Endothelial cell of umbilical vein (primary cell): Measurements from ENCODE around the gene PRRT1. TPM values are rescaled to one million over a fixed set of nuclear protein-coding genes. Genes with fewer than 3 reads are reported as not detected.
"Not testable (repeated sequence)": the region's sequence is repeated elsewhere in the genome, so short reads cannot be mapped to it uniquely, and the experiment has no call there.

Experiments used
- BruUV-seq: library from RNA; stranded (reverse); fragments of 400-500 nt; replicated peaks from 2 replicates; lab custom pipeline; 2021; lab: Mats Ljungman, UMichigan
- CTCF ChIA-PET: fragments of 300-600, 350-600 bp; sonication (Branson Sonifier 250); formaldehyde crosslinking; loops from one replicate; lab custom pipeline; 2021; ENCODE audit warnings: antibody characterized with exemption, inconsistent platforms; lab: Charles Lee
- POLR2A ChIA-PET: fragments of 300-600, 350-600 bp; sonication (Branson Sonifier 250); formaldehyde crosslinking; loops from one replicate; lab custom pipeline; 2021; ENCODE audit warnings: antibody characterized with exemption, inconsistent platforms; lab: Charles Lee
- DNase-seq: peaks from one replicate; pipeline ENCODE4 v3.0.0-alpha.2; 2011; ENCODE audit warnings: low read depth, low spot score
- FAIRE-seq: peaks from 2 replicates; lab custom pipeline; 2011; peaks lifted over from hg19 to GRCh38; lab: Jason Lieb, UNC
- H2AFZ ChIP-seq: 2 replicates; pipeline ENCODE4 v1.6.0; 2012; ENCODE audit warnings: low read depth, low read length, control low read depth, inconsistent platforms
- H3K27ac ChIP-seq: 2 replicates; pipeline ENCODE4 v1.5.1; 2011; ENCODE audit warnings: low read depth, mild to moderate bottlenecking, control low read depth, low read length, moderate library complexity; ENCODE audit not compliant: insufficient read depth
- H3K27me3 ChIP-seq, 2 experiments: 2 replicates each; pipeline versions ENCODE4 v1.6.0 to v1.6.1; 2011; ENCODE audit warnings: low read length in 2 of 2, mixed read lengths in 1 of 2; ENCODE audit not compliant: control insufficient read depth in 2 of 2, insufficient read depth in 2 of 2
- H3K36me3 ChIP-seq, 2 experiments: 2 replicates in 1 of 2; 3 replicates in 1 of 2; pipeline ENCODE4 v1.5.1; 2011; ENCODE audit warnings: low read length in 2 of 2, mild to moderate bottlenecking in 1 of 2, moderate library complexity in 1 of 2; ENCODE audit not compliant: control insufficient read depth in 2 of 2, insufficient read depth in 2 of 2; ENCODE audit errors: extremely low read depth in 1 of 2
- H3K4me1 ChIP-seq: 3 replicates; pipeline ENCODE4 v1.5.1; 2011; ENCODE audit warnings: mild to moderate bottlenecking, low read length; ENCODE audit not compliant: control insufficient read depth, insufficient read depth; ENCODE audit errors: extremely low read depth
- H3K4me2 ChIP-seq: 2 replicates; pipeline ENCODE4 v1.6.1; 2011; ENCODE audit warnings: low read length, control low read depth, mixed read lengths; ENCODE audit not compliant: insufficient read depth
- H3K4me3 ChIP-seq, 3 experiments: fragments of 200-600 bp in 1 of 3; sonication (generic), shearing (Covaris generic) in 1 of 3; replicated peaks in 1 of 3; 2 replicates each; pipeline ENCODE4 v1.5.1; 2011 to 2016; ENCODE audit warnings: control low read depth in 3 of 3, low read length in 3 of 3, mild to moderate bottlenecking in 2 of 3, inconsistent platforms in 1 of 3, low read depth in 1 of 3, moderate library complexity in 1 of 3; ENCODE audit not compliant: insufficient read depth in 1 of 3
- H3K79me2 ChIP-seq: 2 replicates; pipeline ENCODE4 v1.6.0; 2012; ENCODE audit warnings: low read length, inconsistent platforms; ENCODE audit not compliant: control insufficient read depth, insufficient read depth
- H3K9ac ChIP-seq: replicated peaks from 2 replicates; pipeline ENCODE3; 2011; ENCODE audit warnings: low read length, control low read depth; ENCODE audit not compliant: insufficient read depth; ENCODE audit errors: extremely low read depth
- H3K9me1 ChIP-seq: replicated peaks from 3 replicates; pipeline ENCODE4 v1.6.0; 2011; ENCODE audit warnings: mild to moderate bottlenecking, low read length; ENCODE audit not compliant: control insufficient read depth, insufficient read depth; ENCODE audit errors: extremely low read depth
- H3K9me3 ChIP-seq: replicated peaks from 2 replicates; pipeline ENCODE4 v1.5.1; 2012; ENCODE audit warnings: low read length, inconsistent platforms; ENCODE audit not compliant: control insufficient read depth, insufficient read depth
- H4K20me1 ChIP-seq: replicated peaks from 2 replicates; pipeline ENCODE3; 2011; ENCODE audit warnings: mild to moderate bottlenecking, low read length; ENCODE audit not compliant: control insufficient read depth, insufficient read depth; ENCODE audit errors: extremely low read depth
- FOS ChIP-seq: IDR thresholded peaks from 2 replicates; pipeline ENCODE4 v1.6.1; 2011; ENCODE audit warnings: mild to moderate bottlenecking, low read length, moderate library complexity, borderline replicate concordance; ENCODE audit not compliant: insufficient read depth
- GATA2 ChIP-seq: IDR thresholded peaks from 2 replicates; pipeline ENCODE4 v1.7.0; 2011; ENCODE audit warnings: low read depth, mild to moderate bottlenecking, moderate library complexity, mixed read lengths, low read length; ENCODE audit not compliant: insufficient read length, insufficient read depth
- POLR2A ChIP-seq: IDR thresholded peaks from 2 replicates; pipeline ENCODE4 v1.6.1; 2012; ENCODE audit warnings: low read depth, mild to moderate bottlenecking, control low read depth, low read length
- POLR2AphosphoS5 ChIP-seq: IDR thresholded peaks from 2 replicates; pipeline ENCODE4 v1.6.1; 2012; ENCODE audit warnings: low read depth, mild to moderate bottlenecking, control low read depth, low read length, moderate library complexity; ENCODE audit not compliant: insufficient read depth
- dilution Hi-C: fragments of 300-500 bp; cut with MboI; formaldehyde crosslinking; loops from one replicate; pipeline ENCODE4 v1.15.0; 2019; ENCODE audit warnings: low sequenced_read_pairs; ENCODE audit not compliant: extremely low pct_ligation_motif_present
- intact Hi-C: fragments of 100-400 bp; cut with micrococcal nuclease; formaldehyde crosslinking; loops from one replicate; pipeline ENCODE4 v1.10.0; 2022
- polyA plus RNA-seq, 4 experiments: library from polyadenylated mRNA; depleted of rRNA in 3 of 4; stranded (reverse) in 3 of 4; unstranded in 1 of 4; fragments of >200 nt; gene quantifications; 2 replicates each; pipeline versions ENCODE4 v1.2.1 to v1.2.3, GENCODE V29; 2011 to 2012; ENCODE audit warnings: missing spikeins in 1 of 4
- total RNA-seq: library from RNA; stranded (reverse); gene quantifications from 2 replicates; pipeline ENCODE4 v1.2.3, GENCODE V29; 2021

PRRT1 gene
- total and polyA plus RNA-seq, 2 donors (not counting 3 experiments of a cell fraction or from before 2014, with no cell fraction given), result 0.55 to 1.3 TPM

GRCh38 chr6:32187009-32187709, 35.4 kb upstream of the PRRT1 start:
- peaks cover 3 to 25% of the 10 kb centered on the region in 2 experiments for H3K36me3 ChIP-seq
- peaks cover 21% of the 10 kb centered on the region for H3K79me2 ChIP-seq
- no peak overlapping the region for H3K9ac ChIP-seq
- FAIRE-seq (peak; percentile 59), DNase-seq (peak; percentile 38)
- dilution Hi-C loops (no loop called here), intact Hi-C loops (no loop called here)
- ChIA-PET POLR2A (interaction anchor here (1.2 kb wide), 1 partner anchor 8 kb away, joined by 4 read pairs; no protein-coding TSS in a partner anchor), CTCF (interaction anchor here (1.1 kb wide), 1 partner anchor 8 kb away, joined by 3 read pairs; no protein-coding TSS in a partner anchor)
- H2AFZ ChIP-seq, result no peak overlapping the region
- no peak overlapping the region for H3K4me2 ChIP-seq
- no peaks in the 10 kb centered on the region for H3K9me3 ChIP-seq
- TF ChIP-seq FOS (no peak), POLR2AphosphoS5 (peak; percentile 31), GATA2 (no peak), POLR2A (peak; percentile 25)
- H3K4me1 ChIP-seq, result peaks cover 33% of the 10 kb centered on the region
- no peaks in the 10 kb centered on the region for H4K20me1 ChIP-seq
- H3K4me3 ChIP-seq, result no peak overlapping the region
- H3K9me1 ChIP-seq, result no peaks in the 10 kb centered on the region
- BruUV-seq, result no TSS peak
- peak overlapping the region; percentile 18 for H3K27ac ChIP-seq
- no peaks in the 10 kb centered on the region for H3K27me3 ChIP-seq

- H3K9me3 ChIP-seq, FAIRE-seq, DNase-seq, dilution Hi-C loops, H2AFZ ChIP-seq, intact Hi-C loops, H3K4me2 ChIP-seq, H3K27me3 ChIP-seq, H4K20me1 ChIP-seq, H3K4me3 ChIP-seq, BruUV-seq, H3K9ac ChIP-seq, H3K9me1 ChIP-seq: not testable (repeated sequence)
- Histone ChIP-seq H3K79me2 (peaks cover 19% of the 10 kb centered on the region), H3K36me3 (peaks cover 3 to 26% of the 10 kb centered on the region in 2 experiments), H3K27ac (peak overlapping the region; percentile 18), H3K4me1 (peaks cover 27% of the 10 kb centered on the region)
- ChIA-PET POLR2A (interaction anchor here (1.2 kb wide), 1 partner anchor 9 kb away, joined by 4 read pairs; no protein-coding TSS in a partner anchor), CTCF (interaction anchor here (1.1 kb wide), 1 partner anchor 9 kb away, joined by 3 read pairs; no protein-coding TSS in a partner anchor)
Observed at GRCh38 chr6:32186151-32186840, 34.6 kb upstream of the PRRT1 start.

DNA sequence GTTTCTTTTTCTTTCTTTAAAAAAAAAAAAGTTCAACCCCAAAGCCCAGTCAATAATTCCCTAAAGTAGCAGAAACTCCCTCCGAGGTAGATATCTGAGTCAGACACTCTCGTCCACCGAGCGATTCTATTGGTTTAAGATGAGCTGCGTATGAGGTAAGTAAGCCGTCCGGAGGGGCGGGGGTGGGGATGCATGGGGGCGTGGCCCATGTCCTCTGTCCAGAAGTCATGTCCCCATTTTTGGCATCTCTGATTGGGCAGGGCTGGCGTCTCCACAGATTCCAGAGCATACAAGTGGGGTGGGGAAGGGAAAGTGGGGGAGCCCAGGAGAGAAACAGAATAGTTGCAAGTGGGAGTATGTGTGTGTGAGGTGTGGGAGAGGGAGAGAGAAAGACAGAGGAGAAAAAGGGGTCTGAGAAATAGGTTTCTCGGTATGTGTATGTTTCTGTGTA, 34.0 kb upstream of the PRRT1 start:
- Histone ChIP-seq H3K36me3 (peaks cover 3 to 32% of the 10 kb centered on the region in 2 experiments), H3K79me2 (peaks cover 19% of the 10 kb centered on the region), H3K27ac (peak overlapping the region; percentile 18), H3K4me1 (peaks cover 24% of the 10 kb centered on the region)
- H4K20me1 ChIP-seq, intact Hi-C loops, dilution Hi-C loops, H3K9me3 ChIP-seq, H3K9me1 ChIP-seq, H3K9ac ChIP-seq, H3K27me3 ChIP-seq, H2AFZ ChIP-seq, H3K4me2 ChIP-seq, H3K4me3 ChIP-seq, BruUV-seq: not testable (repeated sequence)
- FAIRE-seq (peak; percentile 84), DNase-seq (peak; percentile 73)
- ChIA-PET CTCF (interaction anchor here (1.1 kb wide), 1 partner anchor 10 kb away, joined by 3 read pairs; no protein-coding TSS in a partner anchor), POLR2A (interaction anchor here (0.6 to 0.7 kb wide), 2 partner anchors 111 to 287 kb away, joined by 3 read pairs; no protein-coding TSS in a partner anchor)
